GM12878 (cell line): ENCODE data around the gene OR13C8. TPM values are rescaled to one million over a fixed set of nuclear protein-coding genes. Genes with fewer than 3 reads are reported as not detected.
"Not testable (repeated sequence)": the region's sequence is repeated elsewhere in the genome, so short reads cannot be mapped to it uniquely, and the experiment has no call there.

Source experiments
- ATAC-seq: fragments of 200-7000 bp; cut with Tn5 transposase; 3 replicates; pipeline ENCODE4 v1.9.1; 2020; ENCODE audit warnings: mild to moderate bottlenecking, moderate library complexity
- BruUV-seq: library from RNA; stranded (reverse); fragments of 400-500 nt; replicated peaks from 2 replicates; lab custom pipeline; 2021; lab: Mats Ljungman, UMichigan
- CTCF ChIA-PET: fragments of 300-600 bp; sonication (Branson Sonifier 250); formaldehyde crosslinking; extraction: SDS; loops from one replicate; lab custom pipeline; 2021; ENCODE audit warnings: inconsistent platforms; lab: Yijun Ruan, JAX
- POLR2A ChIA-PET: fragments of 350-600 bp; formaldehyde crosslinking; extraction: SDS; loops from one replicate; lab custom pipeline; 2021; ENCODE audit warnings: inconsistent platforms; lab: Charles Lee
- RAD21 ChIA-PET: fragments of 300-600 bp; sonication (Branson Sonifier 250); formaldehyde crosslinking; loops from one replicate; lab custom pipeline; 2023; ENCODE audit warnings: antibody characterized with exemption; ENCODE audit not compliant: unreplicated experiment; lab: Charles Lee
- SMC1A ChIA-PET: fragments of 300-600 bp; sonication (Branson Sonifier 250); formaldehyde crosslinking; loops from one replicate; lab custom pipeline; 2023; ENCODE audit not compliant: unreplicated experiment, uncharacterized antibody; lab: Charles Lee
- DNase-seq: peaks from one replicate; pipeline ENCODE4 v3.0.0-alpha.2; 2011; ENCODE audit warnings: low read depth, low spot score
- FAIRE-seq: peaks from 3 replicates; lab custom pipeline; 2011; peaks lifted over from hg19 to GRCh38; lab: Jason Lieb, UNC
- H2AFZ ChIP-seq: 2 replicates; pipeline ENCODE4 v1.6.0; 2011; ENCODE audit warnings: low read depth, low read length, control low read depth; ENCODE audit not compliant: control insufficient read depth
- H3K27ac ChIP-seq: 2 replicates; pipeline ENCODE4 v1.5.1; 2011; ENCODE audit warnings: control low read depth; ENCODE audit not compliant: control insufficient read depth, insufficient read depth
- H3K27me3 ChIP-seq, 2 experiments: replicated peaks in 1 of 2; 2 replicates each; pipeline versions ENCODE4 v1.6.0 to v1.6.1; 2011; ENCODE audit warnings: low read length in 1 of 2; ENCODE audit not compliant: control insufficient read depth in 2 of 2, insufficient read depth in 2 of 2
- H3K36me3 ChIP-seq, 2 experiments: 2 replicates each; pipeline ENCODE4 v1.5.1; 2011; ENCODE audit warnings: low read length in 1 of 2; ENCODE audit not compliant: control insufficient read depth in 2 of 2, insufficient read depth in 2 of 2
- H3K4me1 ChIP-seq: 2 replicates; pipeline ENCODE4 v1.6.1; 2011; ENCODE audit warnings: mild to moderate bottlenecking, low read length, moderate library complexity, mixed read lengths; ENCODE audit not compliant: control insufficient read depth, insufficient read depth
- H3K4me2 ChIP-seq: 2 replicates; pipeline ENCODE4 v1.6.0; 2011; ENCODE audit warnings: control low read depth; ENCODE audit not compliant: control insufficient read depth, insufficient read depth
- H3K4me3 ChIP-seq: fragments of 200-600 bp; sonication (generic); 2 replicates; pipeline ENCODE4 v1.5.1; 2016
- H3K79me2 ChIP-seq: 2 replicates; pipeline ENCODE4 v1.6.0; 2011; ENCODE audit warnings: low read length; ENCODE audit not compliant: control insufficient read depth, insufficient read depth
- H3K9ac ChIP-seq: 2 replicates; pipeline ENCODE4 v1.8.0; 2011; ENCODE audit warnings: low read length, control low read depth, mixed read lengths; ENCODE audit not compliant: control insufficient read depth, insufficient read depth
- H3K9me3 ChIP-seq: replicated peaks from 3 replicates; pipeline ENCODE4 v1.5.1; 2011; ENCODE audit warnings: mild to moderate bottlenecking, low read length; ENCODE audit not compliant: control insufficient read depth, insufficient read depth
- H4K20me1 ChIP-seq: 2 replicates; pipeline ENCODE4 v1.6.0; 2011; ENCODE audit not compliant: control insufficient read depth, insufficient read depth
- ATF7 ChIP-seq: fragments of 450-650 bp; IDR thresholded peaks from 2 replicates; pipeline ENCODE4 v1.6.1; 2016; ENCODE audit warnings: low read depth, mild to moderate bottlenecking
- CBX5 ChIP-seq: sonication (generic); IDR thresholded peaks from 2 replicates; pipeline ENCODE4 v1.6.1; 2016; ENCODE audit warnings: low read depth, moderate library complexity, mild to moderate bottlenecking, inconsistent platforms
- DPF2 ChIP-seq: fragments of 450-650 bp; IDR thresholded peaks from 2 replicates; pipeline ENCODE4 v1.6.1; 2017; ENCODE audit warnings: mild to moderate bottlenecking
- FOXM1 ChIP-seq: IDR thresholded peaks from 2 replicates; pipeline ENCODE4 v1.6.1; 2012; ENCODE audit warnings: low read depth, mild to moderate bottlenecking, inconsistent platforms, low read length, moderate library complexity
- GATAD2B ChIP-seq: fragments of 450-650 bp; conservative IDR thresholded peaks from 2 replicates; pipeline ENCODE4 v1.6.1; 2017; ENCODE audit warnings: low read depth, mild to moderate bottlenecking, moderate library complexity
- JUNB ChIP-seq: IDR thresholded peaks from 2 replicates; pipeline ENCODE4 v1.6.1; 2016; ENCODE audit warnings: antibody characterized with exemption, mild to moderate bottlenecking
- MTA2 ChIP-seq: fragments of 450-650 bp; IDR thresholded peaks from 2 replicates; pipeline ENCODE4 v1.6.1; 2016; ENCODE audit warnings: low read depth, mild to moderate bottlenecking, moderate library complexity
- MXI1 ChIP-seq: fragments of 150-350 bp; IDR thresholded peaks from 2 replicates; pipeline ENCODE4 v1.6.1; 2011; ENCODE audit warnings: low read depth, mild to moderate bottlenecking, inconsistent platforms, low read length, improper control_type of control experiment
- NR2F1 ChIP-seq: fragments of 450-650 bp; conservative IDR thresholded peaks from 2 replicates; pipeline ENCODE4 v1.6.1; 2017; ENCODE audit warnings: mild to moderate bottlenecking
- PBX3 ChIP-seq: IDR thresholded peaks from 2 replicates; pipeline ENCODE4 v1.6.1; 2011; ENCODE audit warnings: mild to moderate bottlenecking, low read depth, low read length, moderate library complexity; ENCODE audit not compliant: insufficient replicate concordance
- PKNOX1 ChIP-seq: fragments of 450-650 bp; IDR thresholded peaks from 2 replicates; pipeline ENCODE4 v1.6.1; 2016; ENCODE audit warnings: mild to moderate bottlenecking
- POLR2A ChIP-seq: IDR thresholded peaks from 2 replicates; pipeline ENCODE4 v1.6.1; 2011; ENCODE audit warnings: low read depth, mild to moderate bottlenecking, low read length
- RAD21 ChIP-seq: IDR thresholded peaks from 2 replicates; pipeline ENCODE4 v1.6.1; 2011; ENCODE audit warnings: mild to moderate bottlenecking, low read depth, low read length, moderate library complexity; ENCODE audit not compliant: insufficient read depth
- RELB ChIP-seq: fragments of 450-650 bp; IDR thresholded peaks from 2 replicates; pipeline ENCODE4 v1.6.1; 2017; ENCODE audit warnings: low read depth, mild to moderate bottlenecking, moderate library complexity
- RUNX3 ChIP-seq: IDR thresholded peaks from 2 replicates; pipeline ENCODE4 v1.6.1; 2012; ENCODE audit warnings: low read length, inconsistent platforms
- SMARCA5 ChIP-seq: fragments of 450-650 bp; IDR thresholded peaks from 2 replicates; pipeline ENCODE4 v1.6.1; 2017; ENCODE audit warnings: mild to moderate bottlenecking
- ZNF24 ChIP-seq: fragments of 450-650 bp; IDR thresholded peaks from 2 replicates; pipeline ENCODE4 v1.6.1; 2017; ENCODE audit warnings: antibody characterized with exemption, mild to moderate bottlenecking
- WGBS: methylation state at CpG from one replicate; pipeline ENCODE4 v1.1.6; 2016; ENCODE audit warnings: low lambda C conversion rate; ENCODE audit not compliant: insufficient replicate concordance, insufficient coverage; ENCODE audit errors: missing lambda C conversion rate; 5-methylcytosine and 5-hydroxymethylcytosine counted together
- in situ Hi-C: fragments of 300-500 bp; cut with MboI; formaldehyde crosslinking; loops from 9 replicates; pipeline ENCODE4 v1.14.3; 2018; ENCODE audit warnings: mixed read lengths
- intact Hi-C: fragments of 100-400 bp; cut with micrococcal nuclease; formaldehyde crosslinking; loops from one replicate; pipeline ENCODE4 v1.14.2; 2022; ENCODE audit not compliant: unreplicated experiment
- polyA plus RNA-seq, 11 experiments: library from polyadenylated mRNA; depleted of rRNA in 4 of 11; unstranded in 6 of 11; stranded (reverse) in 5 of 11; fragments of >200 nt; fragmentation: Nextera tagmentation in 4 of 11; fragmentation: Illumina TruSeq in 1 of 11; extraction: Ambion mirVana in 4 of 11; extraction: Trizol in 1 of 11; gene quantifications; 1 replicate in 1 of 11; 2 replicates in 10 of 11; pipeline versions ENCODE4 v1.2.1 to v1.2.3, GENCODE V29; 2011 to 2016; ENCODE audit warnings: inconsistent platforms in 2 of 11, missing spikeins in 2 of 11, low read depth in 1 of 11
- total RNA-seq, 4 experiments: library from RNA; depleted of rRNA in 3 of 4; stranded (reverse); fragments of >200 nt in 3 of 4; fragmentation: Illumina TruSeq in 1 of 4; extraction: Trizol in 1 of 4; gene quantifications; 2 replicates each; pipeline versions ENCODE4 v1.2.1 to v1.2.3, GENCODE V29; 2013 to 2021

OR13C8 gene
- total and polyA plus RNA-seq, 10 of the 15 experiments (the other 5 are each of a cell fraction or from before 2014, with no cell fraction given) = not detected

GRCh38 chr9:104604801-104605200 lies 35.8 kb downstream of the OR13C8 start (continued):
- TF ChIP-seq PKNOX1 (peak; percentile 70), POLR2A (no peak), FOXM1 (no peak), NR2F1 (peak; percentile 59; the same call in 1 of the 2 replicates), ATF7 (peak; percentile 86), JUNB (peak; percentile 68), RELB (no peak), RAD21 (no peak), ZNF24 (no peak), MXI1 (no peak), GATAD2B (no peak), MTA2 (peak; percentile 80), RUNX3 (peak; percentile 35; the same call in 1 of the 2 replicates), SMARCA5 (no peak), DPF2 (peak; percentile 88), PBX3 (peak; percentile 70), CBX5 (no peak)

- BruUV-seq, DNase-seq, H4K20me1 ChIP-seq, H3K9ac ChIP-seq, H3K79me2 ChIP-seq, H3K4me3 ChIP-seq, CTCF ChIA-PET, FAIRE-seq, H3K9me3 ChIP-seq, H3K4me1 ChIP-seq, SMC1A ChIA-PET, H3K27ac ChIP-seq, H3K4me2 ChIP-seq, ATAC-seq, POLR2A ChIA-PET, in situ Hi-C loops, H3K36me3 ChIP-seq, H2AFZ ChIP-seq, H3K27me3 ChIP-seq: not testable (repeated sequence)
- WGBS = 0% methylated on average over 1 of the region's 1 CpG
- intact Hi-C loops = loop anchor here (5.0 kb wide), 2 partner anchors 77 to 142 kb away; partner anchors contain the start of gene NIPSNAP3A
- RAD21 ChIA-PET = interaction anchor here (0.9 kb wide), 1 partner anchor 61 kb away, joined by 3 read pairs; no protein-coding TSS in a partner anchor
These were observed 36.6 kb downstream of the OR13C8 start, which contains the start of gene OR13C2 for GRCh38 chr9:104605527-104605926. Gene OR13C2 (minus strand): TSS chr9:104605627. CDS start chr9:104605627, 0 bp downstream.
